ENCODE measurements around the gene MARCHF3.

GRCh38 chr5:126939887-126940286, 90.5 kb downstream of the MARCHF3 start:
- TF ChIP-seq EZH2 (IDR thresholded peaks at IDR 0.05) (no peak), POLR2AphosphoS5 (IDR thresholded peaks at IDR 0.05; ENCODE audit: borderline replicate concordance, low read depth, low read length) (no peak), FOXP2 (optimal IDR thresholded peaks at IDR 0.05; ENCODE audit: control extremely low read depth, extremely low read length, insufficient read depth) (no peak)

All from SK-N-MC (cell line).